Panc1 (cell line): ENCODE results near the gene CDH3.

ENCODE experiments used
- CTCF ChIP-seq: fragments of 450-650 bp; IDR thresholded peaks from 2 replicates; pipeline ENCODE4 v1.5.1; 2017; ENCODE audit warnings: mild to moderate bottlenecking
- POLR2AphosphoS5 ChIP-seq: IDR thresholded peaks from 2 replicates; pipeline ENCODE4 v1.6.1; 2012; ENCODE audit warnings: mild to moderate bottlenecking, low read depth, low read length, moderate library complexity
- REST ChIP-seq, 2 experiments: IDR thresholded peaks; 2 replicates each; pipeline ENCODE4 v1.6.1; 2011 to 2012; ENCODE audit warnings: low read depth in 2 of 2, control low read depth in 1 of 2, low read length in 1 of 2, mild to moderate bottlenecking in 1 of 2, moderate library complexity in 1 of 2; ENCODE audit not compliant: insufficient read depth in 1 of 2
- SIN3A ChIP-seq: IDR thresholded peaks from 2 replicates; pipeline ENCODE4 v1.6.1; 2012; ENCODE audit warnings: low read depth, mild to moderate bottlenecking, low read length, moderate library complexity, borderline replicate concordance; ENCODE audit not compliant: insufficient read depth

GRCh38 chr16:68655806-68656205, 10.7 kb downstream of the CDH3 start:
- TF ChIP-seq CTCF (no peak), SIN3A (no peak), REST (IDR thresholded peaks at IDR 0.05; ENCODE audit: insufficient read depth in 1 of 2, low read depth in 2 of 2, low read length in 1 of 2) (no peak), POLR2AphosphoS5 (no peak)
